ENCODE data around the gene PARPBP. TPM values are rescaled to one million over a fixed set of nuclear protein-coding genes. Genes with fewer than 3 reads are reported as not detected.

The PARPBP gene
- total and polyA plus RNA-seq, 2 of the 13 experiments (the other 11 are each of a cell fraction or from before 2014, with no cell fraction given) = 6.7 to 28.4 TPM

DNA sequence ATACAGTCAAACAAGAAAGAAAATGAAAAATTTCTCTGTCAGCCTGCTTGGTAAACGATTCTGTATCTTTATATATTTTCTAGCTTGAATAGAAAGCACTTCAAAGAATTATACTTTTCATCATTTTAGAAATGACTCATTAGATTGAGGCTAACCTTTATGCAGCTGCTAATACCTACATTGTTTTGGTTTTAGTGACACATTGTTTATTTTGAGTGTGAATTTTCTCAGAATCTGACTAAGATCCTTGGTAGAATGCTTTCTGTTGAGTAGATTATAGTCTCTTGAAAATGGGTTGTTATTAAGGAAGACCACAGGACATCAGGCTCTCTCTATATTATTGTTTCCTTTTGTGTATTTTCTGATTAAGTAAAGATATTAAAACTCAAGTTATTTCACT is 77.8 kb downstream of the PARPBP start, which contains the start of gene PMCH:
Gene PMCH, minus strand, starts transcription at position 45 of the 400 bp plus-strand sequence. CDS start 63 bp downstream, outside the sequence.
- Histone ChIP-seq H3K4me3 (replicated peaks in 1 of 3; ENCODE audit: insufficient read depth in 1 of 3, low read depth in 2 of 3, low read length in 3 of 3) (no peak within 1 kb of the TSS), H3K9ac (ENCODE audit: insufficient read depth, low read depth, low read length) (no peak within 1 kb of the TSS), H4K20me1 (ENCODE audit: insufficient read depth, low read length) (no peaks in the 10 kb centered on the region), H2AFZ (ENCODE audit: low read length) (no peak within 1 kb of the TSS), H3K4me1 (ENCODE audit: insufficient read depth, low read length) (no peaks in the 10 kb centered on the region), H3K79me2 (ENCODE audit: insufficient read depth, low read length) (no peaks in the 10 kb centered on the region), H3K4me2 (ENCODE audit: low read depth, low read length) (no peak within 1 kb of the TSS), H3K9me3 (ENCODE audit: low read length) (no peaks in the 10 kb centered on the region), H3K27me3 (ENCODE audit: control insufficient read depth in 1 of 2, insufficient read depth in 2 of 2, low read length in 2 of 2) (no peaks in the 10 kb centered on the region), H3K36me3 (replicated peaks in 1 of 2; ENCODE audit: control insufficient read depth in 1 of 2, insufficient read depth in 2 of 2, low read length in 2 of 2) (peaks cover 0 to 8% of the 10 kb centered on the region in 2 experiments; a peak in 2 of 5 replicates), H3K27ac (ENCODE audit: extremely low read length, insufficient read depth, low read length) (no peak within 1 kb of the TSS)
- TF ChIP-seq ARHGAP35 (CRISPR knock-in tag; IDR thresholded peaks at IDR 0.05; ENCODE audit: borderline replicate concordance) = no peak
- no peak for TF ChIP-seq SNAI1 (CRISPR knock-in tag; IDR thresholded peaks at IDR 0.05; ENCODE audit: borderline replicate concordance)
- TF ChIP-seq, protein P1, sequence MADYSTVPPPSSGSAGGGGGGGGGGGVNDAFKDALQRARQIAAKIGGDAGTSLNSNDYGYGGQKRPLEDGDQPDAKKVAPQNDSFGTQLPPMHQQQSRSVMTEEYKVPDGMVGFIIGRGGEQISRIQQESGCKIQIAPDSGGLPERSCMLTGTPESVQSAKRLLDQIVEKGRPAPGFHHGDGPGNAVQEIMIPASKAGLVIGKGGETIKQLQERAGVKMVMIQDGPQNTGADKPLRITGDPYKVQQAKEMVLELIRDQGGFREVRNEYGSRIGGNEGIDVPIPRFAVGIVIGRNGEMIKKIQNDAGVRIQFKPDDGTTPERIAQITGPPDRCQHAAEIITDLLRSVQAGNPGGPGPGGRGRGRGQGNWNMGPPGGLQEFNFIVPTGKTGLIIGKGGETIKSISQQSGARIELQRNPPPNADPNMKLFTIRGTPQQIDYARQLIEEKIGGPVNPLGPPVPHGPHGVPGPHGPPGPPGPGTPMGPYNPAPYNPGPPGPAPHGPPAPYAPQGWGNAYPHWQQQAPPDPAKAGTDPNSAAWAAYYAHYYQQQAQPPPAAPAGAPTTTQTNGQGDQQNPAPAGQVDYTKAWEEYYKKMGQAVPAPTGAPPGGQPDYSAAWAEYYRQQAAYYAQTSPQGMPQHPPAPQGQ (CRISPR knock-in tag; IDR thresholded peaks at IDR 0.05; ENCODE audit: borderline replicate concordance) = no peak
- no peak for TF ChIP-seq POGZ (CRISPR knock-in tag; IDR thresholded peaks at IDR 0.05)
- 78% methylated on average over 1 of the region's 1 CpG for WGBS (ENCODE audit: low lambda C conversion rate)
- FAIRE-seq (no peak), DNase-seq (ENCODE audit: low spot score) (no peak), ATAC-seq (no peak)
- intact Hi-C loops (cut with micrococcal nuclease; ENCODE audit: unreplicated experiment) (no loop called here), in situ Hi-C loops (cut with HindIII; ENCODE audit: extremely low pct_ligation_motif_present, low pct_unique_long_range_greater_than_20kb) (no loop called here)
- POLR2A ChIA-PET = no interaction called here
- no TSS peak for BruUV-seq (replicated peaks)
- CTCF ChIA-PET (ENCODE audit: low intra/inter-chr PET ratio, low total read pairs) = no interaction called here

DNA sequence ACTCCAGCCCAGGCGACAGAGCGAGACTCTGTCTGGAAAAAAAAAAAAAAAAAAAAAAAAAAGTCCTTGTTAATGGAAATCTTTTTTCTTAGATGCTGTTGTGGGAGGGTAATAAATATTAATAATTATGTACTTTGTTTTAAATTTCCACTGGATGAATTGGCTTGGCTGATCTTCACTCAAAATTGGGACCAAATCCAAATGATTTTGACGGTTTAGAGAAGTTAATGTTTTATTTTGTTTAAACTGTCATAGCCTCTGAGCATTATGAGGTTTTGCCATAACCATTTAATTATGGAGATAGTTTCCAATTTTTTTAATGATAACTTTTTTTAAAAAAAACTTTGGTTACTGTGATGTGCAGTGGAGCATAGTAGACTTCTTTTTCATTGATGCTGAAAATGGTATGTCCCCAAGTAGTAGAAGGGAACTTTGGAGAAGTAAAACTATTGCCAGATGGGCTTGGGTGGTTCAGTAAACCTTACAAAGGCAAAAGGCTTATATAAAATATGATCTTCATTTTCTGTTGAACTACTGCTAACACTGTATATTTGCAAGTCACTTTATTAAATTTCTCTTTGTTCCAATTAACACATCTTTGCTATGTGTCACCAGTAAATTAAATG is 81.6 kb downstream of the PARPBP start:
- FAIRE-seq (no peak), DNase-seq (ENCODE audit: low spot score) (no peak), ATAC-seq (no peak)
- H3K79me2 ChIP-seq (ENCODE audit: insufficient read depth, low read length) = no peaks in the 10 kb centered on the region
- intact Hi-C loops (cut with micrococcal nuclease; ENCODE audit: unreplicated experiment) = no loop called here
- H3K27ac ChIP-seq (ENCODE audit: extremely low read length, insufficient read depth, low read length) = no peak overlapping the region
- no TSS peak for BruUV-seq (replicated peaks)
- in situ Hi-C loops (cut with HindIII; ENCODE audit: extremely low pct_ligation_motif_present, low pct_unique_long_range_greater_than_20kb) = no loop called here
- H3K27me3 ChIP-seq (ENCODE audit: control insufficient read depth in 1 of 2, insufficient read depth in 2 of 2, low read length in 2 of 2) = no peaks in the 10 kb centered on the region
- H3K9me3 ChIP-seq (ENCODE audit: low read length) = no peaks in the 10 kb centered on the region
- no peaks in the 10 kb centered on the region for H3K4me1 ChIP-seq (ENCODE audit: insufficient read depth, low read length)
- no peaks in the 10 kb centered on the region for H4K20me1 ChIP-seq (ENCODE audit: insufficient read depth, low read length)
- H3K4me3 ChIP-seq (replicated peaks in 1 of 3; ENCODE audit: insufficient read depth in 1 of 3, low read depth in 2 of 3, low read length in 3 of 3) = no peak overlapping the region
- CTCF ChIA-PET (ENCODE audit: low intra/inter-chr PET ratio, low total read pairs) = no interaction called here
- POLR2A ChIA-PET = no interaction called here
- no peaks in the 10 kb centered on the region for H3K36me3 ChIP-seq (replicated peaks in 1 of 2; ENCODE audit: control insufficient read depth in 1 of 2, insufficient read depth in 2 of 2, low read length in 2 of 2)
- H3K9ac ChIP-seq (ENCODE audit: insufficient read depth, low read depth, low read length) = no peak overlapping the region
- H2AFZ ChIP-seq (ENCODE audit: low read length) = no peak overlapping the region
- H3K4me2 ChIP-seq (ENCODE audit: low read depth, low read length) = no peak overlapping the region
- 94% methylated on average over 3 of the region's 3 CpGs for WGBS (ENCODE audit: low lambda C conversion rate)
- TF ChIP-seq ZKSCAN5 (CRISPR knock-in tag; IDR thresholded peaks at IDR 0.05) = no peak
- TF ChIP-seq PAF1 (CRISPR knock-in tag; IDR thresholded peaks at IDR 0.05) = no peak
- TF ChIP-seq TP53 (CRISPR knock-in tag; conservative IDR thresholded peaks at IDR 0.05) = no peak
- no peak for TF ChIP-seq ARNTL (CRISPR knock-in tag; IDR thresholded peaks at IDR 0.05)
- no peak for TF ChIP-seq RAD51 (IDR thresholded peaks at IDR 0.05; ENCODE audit: borderline replicate concordance)
- TF ChIP-seq, protein P2, sequence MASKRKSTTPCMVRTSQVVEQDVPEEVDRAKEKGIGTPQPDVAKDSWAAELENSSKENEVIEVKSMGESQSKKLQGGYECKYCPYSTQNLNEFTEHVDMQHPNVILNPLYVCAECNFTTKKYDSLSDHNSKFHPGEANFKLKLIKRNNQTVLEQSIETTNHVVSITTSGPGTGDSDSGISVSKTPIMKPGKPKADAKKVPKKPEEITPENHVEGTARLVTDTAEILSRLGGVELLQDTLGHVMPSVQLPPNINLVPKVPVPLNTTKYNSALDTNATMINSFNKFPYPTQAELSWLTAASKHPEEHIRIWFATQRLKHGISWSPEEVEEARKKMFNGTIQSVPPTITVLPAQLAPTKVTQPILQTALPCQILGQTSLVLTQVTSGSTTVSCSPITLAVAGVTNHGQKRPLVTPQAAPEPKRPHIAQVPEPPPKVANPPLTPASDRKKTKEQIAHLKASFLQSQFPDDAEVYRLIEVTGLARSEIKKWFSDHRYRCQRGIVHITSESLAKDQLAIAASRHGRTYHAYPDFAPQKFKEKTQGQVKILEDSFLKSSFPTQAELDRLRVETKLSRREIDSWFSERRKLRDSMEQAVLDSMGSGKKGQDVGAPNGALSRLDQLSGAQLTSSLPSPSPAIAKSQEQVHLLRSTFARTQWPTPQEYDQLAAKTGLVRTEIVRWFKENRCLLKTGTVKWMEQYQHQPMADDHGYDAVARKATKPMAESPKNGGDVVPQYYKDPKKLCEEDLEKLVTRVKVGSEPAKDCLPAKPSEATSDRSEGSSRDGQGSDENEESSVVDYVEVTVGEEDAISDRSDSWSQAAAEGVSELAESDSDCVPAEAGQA (IDR thresholded peaks at IDR 0.05; ENCODE audit: low read depth) = no peak
- TF ChIP-seq, protein P2 (CRISPR knock-in tag; IDR thresholded peaks at IDR 0.05; ENCODE audit: borderline replicate concordance) = no peak
